ENCODE results near the gene PGBD2.
"Not testable (repeated sequence)": the region's sequence is repeated elsewhere in the genome, so short reads cannot be mapped to it uniquely, and the experiment has no call there.

PGBD2 gene

GRCh38 chr1:248873409-248873992 is 32.5 kb upstream of the PGBD2 start:
- H3K4me3 ChIP-seq (ENCODE audit: low read length): peak overlapping the region; percentile 80
- TF ChIP-seq, protein P1, sequence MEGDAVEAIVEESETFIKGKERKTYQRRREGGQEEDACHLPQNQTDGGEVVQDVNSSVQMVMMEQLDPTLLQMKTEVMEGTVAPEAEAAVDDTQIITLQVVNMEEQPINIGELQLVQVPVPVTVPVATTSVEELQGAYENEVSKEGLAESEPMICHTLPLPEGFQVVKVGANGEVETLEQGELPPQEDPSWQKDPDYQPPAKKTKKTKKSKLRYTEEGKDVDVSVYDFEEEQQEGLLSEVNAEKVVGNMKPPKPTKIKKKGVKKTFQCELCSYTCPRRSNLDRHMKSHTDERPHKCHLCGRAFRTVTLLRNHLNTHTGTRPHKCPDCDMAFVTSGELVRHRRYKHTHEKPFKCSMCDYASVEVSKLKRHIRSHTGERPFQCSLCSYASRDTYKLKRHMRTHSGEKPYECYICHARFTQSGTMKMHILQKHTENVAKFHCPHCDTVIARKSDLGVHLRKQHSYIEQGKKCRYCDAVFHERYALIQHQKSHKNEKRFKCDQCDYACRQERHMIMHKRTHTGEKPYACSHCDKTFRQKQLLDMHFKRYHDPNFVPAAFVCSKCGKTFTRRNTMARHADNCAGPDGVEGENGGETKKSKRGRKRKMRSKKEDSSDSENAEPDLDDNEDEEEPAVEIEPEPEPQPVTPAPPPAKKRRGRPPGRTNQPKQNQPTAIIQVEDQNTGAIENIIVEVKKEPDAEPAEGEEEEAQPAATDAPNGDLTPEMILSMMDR (IDR thresholded peaks at IDR 0.05; ENCODE audit: insufficient read depth, low read depth, low read length, missing control alignments): peak; percentile 2
- DNase-seq (ENCODE audit: low read depth): peak; percentile 95

DNA sequence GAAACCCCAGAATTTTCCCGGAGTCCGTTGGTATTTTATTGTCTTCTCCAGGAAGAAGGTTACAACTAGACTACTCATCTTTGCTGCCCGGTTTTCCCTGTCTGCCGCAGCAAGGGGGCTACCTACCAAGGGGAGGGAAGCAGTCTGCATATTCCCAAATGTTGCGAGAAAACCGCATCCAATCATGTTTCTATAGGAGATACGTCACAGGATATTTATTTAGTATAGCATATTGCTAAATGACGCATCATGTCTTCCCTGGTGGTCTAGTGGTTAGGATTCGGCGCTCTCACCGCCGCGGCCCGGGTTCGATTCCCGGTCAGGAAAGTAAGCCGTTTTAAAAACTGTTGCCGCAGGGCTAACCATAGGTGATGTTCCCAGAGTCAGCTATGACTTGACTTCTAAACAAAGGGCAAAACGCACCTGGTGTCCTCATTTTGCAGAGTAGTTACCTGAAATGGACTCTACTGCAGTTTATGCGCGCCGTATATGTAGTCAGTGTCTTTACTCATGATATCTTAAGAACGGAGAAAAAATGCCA is 32.0 kb upstream of the PGBD2 start:
- TF ChIP-seq, protein P1 (IDR thresholded peaks at IDR 0.05; ENCODE audit: insufficient read depth, low read depth, low read length, missing control alignments): no peak
- DNase-seq (ENCODE audit: low read depth): peak; percentile 88
- H3K4me3 ChIP-seq (ENCODE audit: low read length): peak overlapping the region; percentile 80

DNA sequence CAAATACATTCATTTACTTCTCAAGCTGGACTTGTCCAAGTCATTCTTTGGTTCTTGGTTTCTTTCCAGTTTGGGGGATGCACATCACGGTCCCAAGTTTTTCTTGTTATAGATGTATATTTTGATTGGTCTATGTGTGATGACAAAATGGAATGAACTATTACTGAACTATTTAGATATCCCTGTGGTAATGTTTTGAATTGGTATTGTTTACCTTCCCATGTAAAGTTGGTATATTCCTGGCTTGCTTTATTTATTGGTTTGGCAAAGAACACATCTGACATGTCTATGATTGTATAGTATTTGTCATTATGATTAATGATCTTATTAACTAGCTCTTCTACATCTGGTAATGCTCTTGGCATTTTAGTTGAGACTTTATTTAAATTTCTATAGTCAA is 24.8 kb upstream of the PGBD2 start:
- DNase-seq (ENCODE audit: low read depth): no peak
- TF ChIP-seq, protein P1 (IDR thresholded peaks at IDR 0.05; ENCODE audit: insufficient read depth, low read depth, low read length, missing control alignments): no peak
- no peak overlapping the region for H3K4me3 ChIP-seq (ENCODE audit: low read length)

DNA sequence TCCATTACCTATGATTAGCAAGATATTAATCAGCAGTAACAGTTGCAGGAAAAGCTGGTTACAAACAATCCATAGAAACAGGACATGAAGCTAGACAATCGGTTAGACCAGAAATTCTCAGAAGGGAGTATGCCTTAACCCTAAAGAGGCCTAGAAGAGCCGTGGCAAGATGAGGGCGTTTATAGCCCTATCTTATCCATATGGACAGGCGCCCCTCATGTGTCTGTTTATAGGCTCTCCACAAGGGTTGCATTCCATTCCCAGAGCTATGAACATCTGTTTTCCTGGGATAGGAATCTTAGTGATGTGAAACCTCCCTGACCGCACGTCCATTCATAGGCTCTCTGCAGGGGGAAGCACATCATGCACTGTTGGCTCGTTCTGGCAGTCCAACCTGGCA is 23.6 kb upstream of the PGBD2 start:
- not testable (repeated sequence) for DNase-seq (ENCODE audit: low read depth); H3K4me3 ChIP-seq (ENCODE audit: low read length)

DNA sequence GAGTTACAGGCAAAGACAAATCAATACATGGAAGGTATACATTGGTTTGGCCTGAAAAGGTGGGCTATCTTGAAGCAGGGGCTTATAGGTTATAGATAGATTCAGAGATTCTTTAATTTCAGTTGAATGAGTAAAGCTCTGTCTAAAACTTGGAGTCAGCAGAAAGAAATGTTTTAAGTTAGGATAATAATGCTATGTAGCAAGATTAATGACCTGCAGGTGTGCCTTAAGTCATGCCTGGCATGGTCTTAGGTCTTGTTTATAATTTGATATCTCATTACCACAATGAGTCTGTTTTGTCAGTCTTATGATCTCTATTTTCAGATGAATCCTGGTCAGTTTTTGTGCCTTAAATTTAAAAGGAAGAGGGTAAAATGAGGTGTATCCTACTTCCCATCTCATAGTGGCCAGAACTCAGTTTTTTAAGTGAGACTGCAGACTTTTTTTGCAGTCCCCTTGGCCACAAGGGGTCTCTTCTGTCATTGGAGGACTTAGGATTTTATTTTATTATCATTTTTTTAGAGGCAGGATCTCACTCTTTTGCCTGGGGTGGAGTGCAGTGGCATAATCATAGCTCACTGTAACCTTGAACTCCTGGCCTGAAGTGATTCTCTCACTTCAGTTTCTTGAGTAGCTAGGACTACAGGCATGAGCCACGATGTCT is 21.3 kb upstream of the PGBD2 start:
- DNase-seq (ENCODE audit: low read depth): no peak
- TF ChIP-seq, protein P1 (IDR thresholded peaks at IDR 0.05; ENCODE audit: insufficient read depth, low read depth, low read length, missing control alignments): no peak
- H3K4me3 ChIP-seq (ENCODE audit: low read length): no peak overlapping the region

GRCh38 chr1:248885646-248886045 is 20.4 kb upstream of the PGBD2 start:
- TF ChIP-seq, protein P1 (IDR thresholded peaks at IDR 0.05; ENCODE audit: insufficient read depth, low read depth, low read length, missing control alignments): no peak
- no peak for DNase-seq (ENCODE audit: low read depth)

DNA sequence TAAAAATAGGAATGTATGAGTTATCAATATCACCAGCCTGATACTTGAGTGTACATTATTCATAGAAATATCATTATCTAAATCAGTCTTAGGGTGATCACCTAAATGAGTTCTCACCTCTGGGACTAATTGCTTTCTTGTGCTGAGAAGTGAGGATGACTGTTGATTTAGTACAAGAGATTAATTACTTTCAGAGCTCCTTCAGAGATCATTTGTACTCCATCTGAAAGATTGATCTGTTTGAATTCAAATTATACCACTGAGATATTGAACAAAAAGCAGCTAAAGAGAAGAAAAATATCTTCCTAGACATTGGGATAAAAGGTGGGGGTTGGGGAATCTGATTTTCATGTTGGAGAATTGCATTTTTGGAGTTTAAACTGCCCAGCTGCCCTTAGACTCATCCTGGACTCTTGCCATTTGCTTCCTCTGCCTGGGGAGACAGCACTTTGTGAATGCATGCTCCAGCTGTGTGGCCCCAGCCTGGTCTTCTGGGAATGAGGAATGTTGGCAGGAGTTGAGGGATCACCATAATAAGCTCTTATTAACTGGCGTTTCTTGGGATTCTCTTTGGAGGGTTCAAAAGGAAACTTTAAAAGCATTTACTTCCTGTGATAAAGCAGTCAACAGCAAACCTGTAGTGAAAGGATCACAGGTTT is 19.7 kb upstream of the PGBD2 start:
- TF ChIP-seq, protein P1 (IDR thresholded peaks at IDR 0.05; ENCODE audit: insufficient read depth, low read depth, low read length, missing control alignments): no peak
- H3K4me3 ChIP-seq (ENCODE audit: low read length): no peak overlapping the region
- no peak for DNase-seq (ENCODE audit: low read depth)

More at GRCh38 chr1:248885646-248886045, 20.4 kb upstream of the PGBD2 start:
- no peak overlapping the region for H3K4me3 ChIP-seq (ENCODE audit: low read length)

- H3K4me3 ChIP-seq (ENCODE audit: low read length); DNase-seq (ENCODE audit: low read depth): not testable (repeated sequence)
Measured at GRCh38 chr1:248889914-248890243, 16.2 kb upstream of the PGBD2 start.

All from epithelial cell of esophagus (primary cell).